Muscle of leg (tissue), 11 donors: ENCODE data around the gene TBC1D24. TPM values are rescaled to one million over a fixed set of nuclear protein-coding genes. Genes with fewer than 3 reads are reported as not detected.
A peak's percentile ranks its signal among the peaks of the same experiment; 100 is the strongest.

Experiments used
- DNase-seq: peaks from one replicate; pipeline ENCODE4 v3.0.0; 2013
- H3K27ac ChIP-seq: one replicate; pipeline ENCODE4 v1.5.1; 2013; ENCODE audit warnings: mild to moderate bottlenecking, low read length, control low read depth
- H3K27me3 ChIP-seq: one replicate; pipeline ENCODE4 v1.6.1; 2013; ENCODE audit warnings: low read length; ENCODE audit not compliant: control insufficient read depth, insufficient read depth
- H3K36me3 ChIP-seq: one replicate; pipeline ENCODE4 v1.6.1; 2013; ENCODE audit warnings: low read length; ENCODE audit not compliant: control insufficient read depth, insufficient read depth
- H3K4me1 ChIP-seq: one replicate; pipeline ENCODE4 v1.6.1; 2013; ENCODE audit warnings: low read length; ENCODE audit not compliant: control insufficient read depth, insufficient read depth
- H3K4me3 ChIP-seq: one replicate; pipeline ENCODE4 v1.5.1; 2013; ENCODE audit warnings: low read length, control low read depth
- H3K9me3 ChIP-seq: replicated peaks from 2 replicates; pipeline ENCODE4 v1.6.1; 2013; ENCODE audit warnings: low read depth, low read length; ENCODE audit not compliant: control insufficient read depth
- WGBS: methylation state at CpG from one replicate; pipeline ENCODE4 v1.1.5; 2013; ENCODE audit warnings: missing lambda C conversion rate; ENCODE audit not compliant: insufficient coverage; 5-methylcytosine and 5-hydroxymethylcytosine counted together
- polyA plus RNA-seq, 8 donors: library from polyadenylated mRNA; unstranded; fragments of 120-200 nt; gene quantifications; one replicate each; pipeline versions ENCODE4 v1.2.1 to v1.2.3, GENCODE V29; 2013; ENCODE audit warnings: inconsistent platforms in 1 of 8, low replicate concordance in 1 of 8; ENCODE audit not compliant: insufficient read length in 8 of 8, insufficient read depth in 1 of 8
- total RNA-seq: library from RNA; stranded (reverse); fragments of 120-200 nt; gene quantifications from one replicate; pipeline ENCODE4 v1.2.4, GENCODE V29; 2013

TBC1D24 gene
- total and polyA plus RNA-seq, 9 donors = 13.7 to 23.0 (median 19.1) TPM

GRCh38 chr16:2499454-2499853, 24.5 kb downstream of the TBC1D24 start:
- 80% methylated on average over 2 of the region's 6 CpGs for WGBS
- no peaks in the 10 kb centered on the region for H3K9me3 ChIP-seq
- no peak for DNase-seq
- H3K27ac ChIP-seq = no peak overlapping the region
- no peaks in the 10 kb centered on the region for H3K27me3 ChIP-seq
- H3K4me3 ChIP-seq = no peak overlapping the region
- H3K36me3 ChIP-seq = peaks cover 47% of the 10 kb centered on the region
- peaks cover 47% of the 10 kb centered on the region for H3K4me1 ChIP-seq

GRCh38 chr16:2499890-2500429, 25.0 kb downstream of the TBC1D24 start:
- WGBS = 87% methylated on average over 26 of the region's 29 CpGs
- H3K4me1 ChIP-seq = peaks cover 47% of the 10 kb centered on the region
- H3K36me3 ChIP-seq = peaks cover 47% of the 10 kb centered on the region
- H3K9me3 ChIP-seq = no peaks in the 10 kb centered on the region
- no peak for DNase-seq
- H3K27me3 ChIP-seq = no peaks in the 10 kb centered on the region
- H3K27ac ChIP-seq = no peak overlapping the region
- no peak overlapping the region for H3K4me3 ChIP-seq

- 86% methylated on average over 13 of the region's 20 CpGs for WGBS
- peaks cover 47% of the 10 kb centered on the region for H3K4me1 ChIP-seq
- DNase-seq = no peak
- no peaks in the 10 kb centered on the region for H3K9me3 ChIP-seq
- no peak overlapping the region for H3K4me3 ChIP-seq
- no peaks in the 10 kb centered on the region for H3K27me3 ChIP-seq
- no peak overlapping the region for H3K27ac ChIP-seq
- peaks cover 47% of the 10 kb centered on the region for H3K36me3 ChIP-seq
These were observed 25.5 kb downstream of the TBC1D24 start for GRCh38 chr16:2500430-2500917.

GRCh38 chr16:2500918-2501750, 26.2 kb downstream of the TBC1D24 start:
- H3K27ac ChIP-seq = peak overlapping the region; percentile 31
- 47% methylated on average over 16 of the region's 23 CpGs for WGBS

GRCh38 chr16:2501946-2502895, 27.3 kb downstream of the TBC1D24 start:
- peaks cover 37% of the 10 kb centered on the region for H3K36me3 ChIP-seq

More at GRCh38 chr16:2500918-2501750, 26.2 kb downstream of the TBC1D24 start:
- Histone ChIP-seq H3K27me3 (no peaks in the 10 kb centered on the region), H3K4me1 (peaks cover 47% of the 10 kb centered on the region), H3K4me3 (peak overlapping the region; percentile 40), H3K9me3 (no peaks in the 10 kb centered on the region), H3K36me3 (peaks cover 45% of the 10 kb centered on the region)
- DNase-seq = peak; percentile 90

GRCh38 chr16:2505695-2506094, 30.8 kb downstream of the TBC1D24 start:
- Histone ChIP-seq H3K4me1 (peaks cover 50% of the 10 kb centered on the region), H3K27ac (no peak overlapping the region), H3K36me3 (peaks cover 8% of the 10 kb centered on the region), H3K9me3 (no peaks in the 10 kb centered on the region), H3K4me3 (no peak overlapping the region), H3K27me3 (no peaks in the 10 kb centered on the region)
- WGBS = 93% methylated on average over 12 of the region's 14 CpGs
- no peak for DNase-seq

More at GRCh38 chr16:2501946-2502895, 27.3 kb downstream of the TBC1D24 start:
- H3K27ac ChIP-seq = peak overlapping the region; percentile 55
- H3K4me1 ChIP-seq = peaks cover 47% of the 10 kb centered on the region
- no peaks in the 10 kb centered on the region for H3K27me3 ChIP-seq
- H3K9me3 ChIP-seq = no peaks in the 10 kb centered on the region
- 65% methylated on average over 9 of the region's 18 CpGs for WGBS
- peak; percentile 31 for DNase-seq
- H3K4me3 ChIP-seq = no peak overlapping the region

- H3K27me3 ChIP-seq = no peaks in the 10 kb centered on the region
- H3K27ac ChIP-seq = peak overlapping the region; percentile 78
- H3K4me3 ChIP-seq = no peak overlapping the region
- peaks cover 49% of the 10 kb centered on the region for H3K4me1 ChIP-seq
- H3K9me3 ChIP-seq = no peaks in the 10 kb centered on the region
- H3K36me3 ChIP-seq = peaks cover 8% of the 10 kb centered on the region
- no peak for DNase-seq
- WGBS = 72% methylated on average over 14 of the region's 14 CpGs
These were observed 32.2 kb downstream of the TBC1D24 start for GRCh38 chr16:2507052-2507659.

- WGBS = 93% methylated on average over 9 of the region's 11 CpGs
- Histone ChIP-seq H3K9me3 (no peaks in the 10 kb centered on the region), H3K4me3 (no peak overlapping the region), H3K36me3 (peaks cover 8% of the 10 kb centered on the region), H3K27me3 (no peaks in the 10 kb centered on the region), H3K27ac (peak overlapping the region; percentile 78), H3K4me1 (peaks cover 49% of the 10 kb centered on the region)
- no peak for DNase-seq
These were observed 32.7 kb downstream of the TBC1D24 start for GRCh38 chr16:2507665-2508064.

GRCh38 chr16:2508722-2509400, 33.9 kb downstream of the TBC1D24 start:
- H3K4me3 ChIP-seq = no peak overlapping the region
- 83% methylated on average over 10 of the region's 18 CpGs for WGBS
- peaks cover 53% of the 10 kb centered on the region for H3K4me1 ChIP-seq
- H3K27ac ChIP-seq = peak overlapping the region; percentile 42
- no peaks in the 10 kb centered on the region for H3K9me3 ChIP-seq
- peaks cover 8% of the 10 kb centered on the region for H3K36me3 ChIP-seq
- H3K27me3 ChIP-seq = no peaks in the 10 kb centered on the region
- no peak for DNase-seq
